Neutrophil (primary cell): Measurements from ENCODE around the gene FHL2.

ENCODE experiments used
- H3K27ac ChIP-seq: fragments of 200-600 bp; sonication (generic); 2 replicates; pipeline ENCODE4 v1.5.1; 2016; ENCODE audit warnings: mild to moderate bottlenecking, moderate library complexity
- H3K27me3 ChIP-seq: fragments of 200-600 bp; sonication (generic); 2 replicates; pipeline ENCODE4 v1.6.0; 2016; ENCODE audit warnings: mild to moderate bottlenecking
- H3K36me3 ChIP-seq: fragments of 200-600 bp; sonication (generic); 2 replicates; pipeline ENCODE4 v1.5.1; 2017
- H3K4me1 ChIP-seq, 2 experiments: fragments of 200-600 bp in 1 of 2; sonication (generic) in 1 of 2; 1 replicate in 1 of 2; 2 replicates in 1 of 2; pipeline versions ENCODE4 v1.5.1 to v1.6.1; 2013 to 2016; ENCODE audit warnings: low read depth in 1 of 2, low read length in 1 of 2, mild to moderate bottlenecking in 1 of 2, moderate library complexity in 1 of 2; ENCODE audit not compliant: control insufficient read depth in 1 of 2, insufficient read depth in 1 of 2
- H3K4me3 ChIP-seq, 2 experiments: fragments of 200-600 bp in 1 of 2; sonication (generic) in 1 of 2; 1 replicate in 1 of 2; 2 replicates in 1 of 2; pipeline ENCODE4 v1.5.1; 2013 to 2016; ENCODE audit warnings: low read depth in 1 of 2, low read length in 1 of 2, mild to moderate bottlenecking in 1 of 2, moderate library complexity in 1 of 2
- H3K9me3 ChIP-seq: fragments of 200-600 bp; sonication (generic); 2 replicates; pipeline ENCODE4 v1.5.1; 2016
- CTCF ChIP-seq: fragments of 200-600 bp; sonication (generic); IDR thresholded peaks from 2 replicates; pipeline ENCODE4 v1.5.1; 2016; ENCODE audit warnings: antibody characterized with exemption

The FHL2 gene

GRCh38 chr2:105401867-105402266 is 3.0 kb upstream of the FHL2 start:
- Histone ChIP-seq H3K36me3 (no peaks in the 10 kb centered on the region), H3K9me3 (no peaks in the 10 kb centered on the region), H3K4me1 (peaks cover 5 to 11% of the 10 kb centered on the region in 2 experiments), H3K27ac (no peak overlapping the region), H3K27me3 (peaks cover 62% of the 10 kb centered on the region), H3K4me3 (no peak overlapping the region)
- no peak for TF ChIP-seq CTCF

- Histone ChIP-seq H3K9me3 (no peaks in the 10 kb centered on the region), H3K27me3 (peaks cover 70% of the 10 kb centered on the region), H3K4me3 (no peak overlapping the region), H3K27ac (no peak overlapping the region), H3K4me1 (peaks cover 5 to 11% of the 10 kb centered on the region in 2 experiments), H3K36me3 (no peaks in the 10 kb centered on the region)
- TF ChIP-seq CTCF = no peak
Measured at GRCh38 chr2:105400138-105400540, 1.3 kb upstream of the FHL2 start.

- H3K36me3 ChIP-seq = no peaks in the 10 kb centered on the region
- no peaks in the 10 kb centered on the region for H3K9me3 ChIP-seq
- H3K4me3 ChIP-seq = no peak overlapping the region
- no peak overlapping the region for H3K27ac ChIP-seq
- no peak for TF ChIP-seq CTCF
- H3K27me3 ChIP-seq = peaks cover 74% of the 10 kb centered on the region
- H3K4me1 ChIP-seq = peaks cover 5 to 11% of the 10 kb centered on the region in 2 experiments
Measured at GRCh38 chr2:105399207-105399861, 483 bp upstream of the FHL2 start.

- no peak overlapping the region for H3K27ac ChIP-seq
- no peak overlapping the region for H3K4me3 ChIP-seq
- no peaks in the 10 kb centered on the region for H3K36me3 ChIP-seq
- peaks cover 86% of the 10 kb centered on the region for H3K27me3 ChIP-seq
- TF ChIP-seq CTCF = no peak
- H3K9me3 ChIP-seq = no peaks in the 10 kb centered on the region
- H3K4me1 ChIP-seq = peaks cover 5 to 11% of the 10 kb centered on the region in 2 experiments
Measured at GRCh38 chr2:105397953-105398335, 907 bp downstream of the FHL2 start.

- Histone ChIP-seq H3K36me3 (no peaks in the 10 kb centered on the region), H3K9me3 (no peaks in the 10 kb centered on the region), H3K4me1 (peaks cover 5 to 11% of the 10 kb centered on the region in 2 experiments), H3K4me3 (no peak overlapping the region), H3K27ac (no peak overlapping the region), H3K27me3 (peaks cover 86% of the 10 kb centered on the region)
- no peak for TF ChIP-seq CTCF
Measured at GRCh38 chr2:105397025-105397722, 1.7 kb downstream of the FHL2 start.
